HG02870 (cell line): ENCODE results near the gene CTNNA2.

Source experiments
- ATAC-seq: cut with Tn5 transposase; IDR thresholded peaks from one replicate; pipeline ENCODE4 v1.9.1; 2021; ENCODE audit warnings: mild to moderate bottlenecking, moderate library complexity; ENCODE audit not compliant: unreplicated experiment

Gene CTNNA2

DNA sequence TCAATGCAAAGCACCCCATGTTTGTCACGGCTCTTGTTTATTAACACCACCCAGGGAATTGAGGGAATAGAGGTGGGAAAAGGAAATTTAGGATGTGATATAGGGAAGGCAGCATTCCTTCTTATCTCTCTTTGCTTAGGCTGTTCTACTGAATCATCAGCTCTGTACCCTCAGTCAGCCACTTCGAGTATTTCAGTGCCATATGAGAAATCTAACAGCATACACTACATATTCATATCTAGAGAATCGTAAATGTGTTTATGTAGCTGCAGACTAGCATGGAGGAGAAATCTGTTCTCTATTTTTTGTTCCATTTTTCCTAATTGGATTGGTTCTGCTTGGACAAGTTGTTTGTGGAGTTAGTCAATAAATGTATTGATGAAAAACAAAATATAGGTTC is 187.8 kb downstream of the CTNNA2 start:
- ATAC-seq, result no peak

GRCh38 chr2:79702905-79703304 is 190.1 kb downstream of the CTNNA2 start:
- no peak for ATAC-seq

DNA sequence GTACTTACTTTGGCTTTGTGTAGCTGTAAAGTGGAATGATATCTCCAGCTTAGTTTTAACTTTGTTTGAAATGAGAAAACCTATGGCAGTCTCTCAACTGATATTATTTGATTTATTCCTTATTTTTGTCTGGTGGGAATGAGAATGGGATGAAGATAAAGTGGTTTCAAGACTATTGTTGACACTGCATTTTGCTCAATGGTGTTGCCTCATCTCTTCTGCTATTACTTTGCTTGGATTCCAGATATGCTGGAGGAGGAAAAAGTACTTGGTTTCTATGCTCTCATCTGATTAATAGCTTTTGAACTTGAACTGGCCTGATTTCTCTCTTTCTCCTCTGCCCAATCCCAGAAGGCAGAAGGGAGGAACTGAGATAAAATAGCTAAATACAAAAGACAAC is 198.2 kb downstream of the CTNNA2 start:
- no peak for ATAC-seq

GRCh38 chr2:79713131-79713785 is 200.4 kb downstream of the CTNNA2 start:
- ATAC-seq, result no peak

- ATAC-seq, result no peak
Measured at GRCh38 chr2:79714283-79714682, 201.4 kb downstream of the CTNNA2 start.

DNA sequence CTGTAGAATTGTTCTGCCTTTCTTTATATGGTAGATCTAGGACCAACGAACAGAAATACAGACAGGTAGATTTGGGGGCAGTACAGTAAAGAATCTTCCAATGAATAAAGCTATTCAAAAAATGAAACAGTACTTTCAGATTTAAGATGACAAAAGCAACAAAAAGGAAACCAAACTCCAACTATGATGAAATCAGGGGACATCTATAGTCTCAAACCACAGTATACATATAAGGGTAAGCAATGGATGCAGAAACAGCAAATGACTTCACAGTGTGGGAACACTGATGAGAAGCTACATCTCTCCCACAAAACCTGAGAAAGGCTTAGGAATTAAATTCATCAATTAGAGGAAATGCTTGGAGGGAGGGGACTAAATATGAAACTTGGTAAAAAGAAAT is 202.5 kb downstream of the CTNNA2 start:
- ATAC-seq, result no peak

GRCh38 chr2:79716266-79716665 is 203.4 kb downstream of the CTNNA2 start:
- ATAC-seq, result no peak

DNA sequence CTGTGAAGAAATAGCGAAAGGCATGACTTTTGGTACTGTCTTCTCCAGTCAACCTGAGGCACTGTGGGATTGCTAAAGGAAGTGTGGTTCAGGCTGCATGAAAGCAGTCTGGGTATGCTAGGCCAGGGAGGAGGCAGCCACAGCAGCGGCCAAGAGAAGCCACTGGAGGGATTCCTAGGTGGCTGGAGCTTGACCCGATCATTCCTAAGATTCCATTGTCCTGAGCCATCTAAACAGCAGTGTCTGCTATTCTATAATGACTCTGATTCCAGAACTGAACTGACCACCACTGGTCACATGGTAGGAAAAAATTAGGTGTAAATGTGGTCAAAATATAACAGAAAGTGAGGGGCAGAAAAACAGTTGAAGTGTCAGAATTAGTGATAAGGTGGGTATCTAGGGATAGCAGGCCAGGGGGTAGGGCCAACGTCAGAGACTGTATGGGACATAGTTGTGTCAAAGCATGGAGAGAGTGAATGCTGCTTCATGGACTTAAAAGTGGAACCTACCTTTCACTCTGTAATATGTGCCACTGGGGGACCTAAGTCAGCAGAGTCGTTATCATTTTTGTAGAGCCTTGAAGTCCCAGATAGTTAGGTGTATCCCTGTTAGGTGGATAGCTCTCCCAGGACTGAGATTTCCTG is 204.6 kb downstream of the CTNNA2 start:
- ATAC-seq, result no peak

GRCh38 chr2:79721061-79721460 is 208.2 kb downstream of the CTNNA2 start:
- ATAC-seq, result no peak

- no peak for ATAC-seq
Measured at GRCh38 chr2:79721966-79722365, 209.1 kb downstream of the CTNNA2 start.

- no peak for ATAC-seq
Measured at GRCh38 chr2:79723830-79724229, 211.0 kb downstream of the CTNNA2 start.

DNA sequence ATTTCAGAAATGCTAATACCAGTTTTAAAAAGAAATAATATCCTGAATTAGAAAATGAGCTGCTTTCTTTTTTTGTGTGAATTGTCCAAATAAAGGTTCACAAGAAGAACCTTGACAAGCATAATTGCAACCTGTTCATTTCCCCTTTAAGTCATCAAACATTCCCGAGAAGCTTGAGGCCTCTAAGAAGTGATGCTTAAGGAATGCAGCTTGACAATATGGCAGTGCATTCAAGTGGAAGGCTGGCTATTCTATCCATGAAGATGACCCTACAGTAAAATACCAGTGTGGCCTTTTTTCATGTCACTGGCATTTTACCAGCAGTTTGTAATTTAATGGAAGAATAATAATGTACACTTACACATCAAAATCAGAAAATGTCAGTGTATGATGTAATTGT is 216.7 kb downstream of the CTNNA2 start:
- no peak for ATAC-seq

GRCh38 chr2:79734518-79734917 is 221.7 kb downstream of the CTNNA2 start:
- no peak for ATAC-seq

DNA sequence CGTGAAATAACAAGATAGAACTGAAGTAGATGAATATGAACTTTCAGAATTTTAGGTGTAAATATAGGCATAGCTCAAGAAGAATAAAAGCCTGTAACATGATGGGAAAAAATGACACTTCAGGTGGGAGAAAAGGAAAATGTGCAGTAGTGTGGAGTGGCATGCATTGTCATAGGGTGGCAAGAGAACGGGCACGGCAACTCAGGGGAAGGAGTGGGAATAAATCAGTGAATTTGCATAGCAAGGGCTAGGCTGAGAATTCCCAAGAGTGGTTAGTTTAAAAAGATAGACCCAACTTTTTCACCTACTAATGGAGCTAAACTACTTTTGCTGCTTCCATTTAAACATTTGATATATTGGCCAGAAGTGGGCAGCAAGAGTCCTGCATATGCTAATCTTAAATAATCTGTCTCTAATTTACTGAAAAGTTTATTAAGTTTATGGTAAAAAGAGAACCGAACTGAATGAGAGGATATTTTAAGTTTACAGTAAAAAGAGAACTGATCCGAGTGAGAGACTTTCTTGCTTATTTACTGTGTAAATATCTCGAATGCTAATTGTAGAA is 228.1 kb downstream of the CTNNA2 start:
- ATAC-seq, result no peak

GRCh38 chr2:79750321-79750720 is 237.5 kb downstream of the CTNNA2 start:
- ATAC-seq, result no peak

- ATAC-seq, result no peak
Measured at GRCh38 chr2:79757526-79757925, 244.7 kb downstream of the CTNNA2 start.

DNA sequence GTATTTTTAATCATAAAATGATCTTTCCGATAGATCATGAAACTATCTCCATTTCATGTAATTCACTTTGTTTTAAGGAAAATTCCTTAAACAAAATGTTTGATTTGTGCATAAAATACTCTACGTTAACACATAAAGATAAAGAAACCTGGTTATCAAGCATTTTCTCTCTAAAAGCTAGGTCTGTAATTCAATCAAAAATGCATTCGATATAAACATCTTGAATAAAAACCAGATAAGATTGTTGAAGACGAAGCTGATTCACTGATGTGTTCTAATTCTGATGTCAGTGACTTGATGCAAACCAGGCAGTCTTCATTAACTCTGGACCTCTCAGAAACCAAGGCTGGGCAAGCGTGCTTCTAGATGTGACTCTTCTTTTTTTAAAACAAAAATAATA is 245.2 kb downstream of the CTNNA2 start:
- no peak for ATAC-seq

DNA sequence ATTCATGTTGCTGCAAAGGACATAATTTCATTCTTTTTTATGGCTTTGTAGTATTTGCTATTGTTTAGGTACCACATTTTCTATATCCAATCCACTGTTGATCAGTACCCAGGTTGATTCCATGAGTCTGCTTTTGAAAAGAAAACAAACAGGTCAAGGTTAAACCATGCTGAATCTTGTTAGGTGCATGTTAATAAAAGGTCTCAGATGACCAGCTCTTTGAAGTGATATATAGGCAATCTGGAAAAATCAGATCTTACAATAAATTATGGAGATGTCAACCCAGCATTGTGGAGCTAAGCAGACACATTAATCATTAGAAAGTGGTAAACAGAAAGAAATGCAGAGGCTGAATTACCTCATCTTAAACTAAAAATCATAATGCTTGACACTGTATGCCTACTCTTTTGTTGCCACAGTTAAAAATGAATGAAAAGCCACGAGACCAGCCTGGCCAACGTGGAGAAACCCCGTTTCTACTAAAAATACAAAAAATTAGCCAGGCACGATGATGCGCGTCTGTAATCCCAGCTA is 246.0 kb downstream of the CTNNA2 start:
- ATAC-seq, result no peak

GRCh38 chr2:79770926-79771325 is 258.1 kb downstream of the CTNNA2 start:
- no peak for ATAC-seq

- ATAC-seq, result no peak
Measured at GRCh38 chr2:79771493-79771892, 258.6 kb downstream of the CTNNA2 start.

GRCh38 chr2:79774016-79774415 is 261.2 kb downstream of the CTNNA2 start:
- no peak for ATAC-seq

GRCh38 chr2:79776461-79776860 is 263.6 kb downstream of the CTNNA2 start:
- no peak for ATAC-seq
